VCaP (cell line): ENCODE results near the gene ACER2.

Source experiments
- H3K27ac ChIP-seq: fragments of 450-650 bp; 2 replicates; pipeline ENCODE4 v1.5.1; 2017
- CTCF ChIP-seq: fragments of 450-650 bp; conservative IDR thresholded peaks from 2 replicates; pipeline ENCODE4 v1.5.1; 2017; ENCODE audit warnings: mild to moderate bottlenecking, moderate library complexity

The ACER2 gene

GRCh38 chr9:19479874-19480273 lies 71.1 kb downstream of the ACER2 start:
- TF ChIP-seq CTCF = no peak
- no peak overlapping the region for H3K27ac ChIP-seq

- no peak for TF ChIP-seq CTCF
- H3K27ac ChIP-seq = no peak overlapping the region
These were observed 71.5 kb downstream of the ACER2 start for GRCh38 chr9:19480345-19480744.

GRCh38 chr9:19481121-19481870 lies 72.5 kb downstream of the ACER2 start:
- no peak for TF ChIP-seq CTCF
- peak overlapping the region; percentile 48 for H3K27ac ChIP-seq

GRCh38 chr9:19481971-19482404 lies 73.2 kb downstream of the ACER2 start:
- peak overlapping the region; percentile 48 for H3K27ac ChIP-seq
- TF ChIP-seq CTCF = no peak

- no peak overlapping the region for H3K27ac ChIP-seq
- TF ChIP-seq CTCF = no peak
These were observed 75.9 kb downstream of the ACER2 start for GRCh38 chr9:19484699-19485098.

GRCh38 chr9:19485193-19485592 lies 76.4 kb downstream of the ACER2 start:
- H3K27ac ChIP-seq = no peak overlapping the region
- no peak for TF ChIP-seq CTCF

GRCh38 chr9:19486803-19487202 lies 78.0 kb downstream of the ACER2 start:
- TF ChIP-seq CTCF = no peak
- no peak overlapping the region for H3K27ac ChIP-seq
